Measurements from ENCODE around the gene CDC37.
"Not testable (repeated sequence)": the region's sequence is repeated elsewhere in the genome, so short reads cannot be mapped to it uniquely, and the experiment has no call there.

The CDC37 gene

GRCh38 chr19:10372690-10373089, 30.7 kb downstream of the CDC37 start:
- Histone ChIP-seq H3K4me2 (ENCODE audit: low read length) (no peak overlapping the region), H3K9me3 (ENCODE audit: control insufficient read depth, low read length) (no peaks in the 10 kb centered on the region), H3K27ac (no peak overlapping the region), H3K36me3 (ENCODE audit: control insufficient read depth, insufficient read depth, low read length) (no peaks in the 10 kb centered on the region), H2AFZ (no peak overlapping the region), H3K9ac (no peak overlapping the region), H3K79me2 (no peaks in the 10 kb centered on the region), H3K27me3 (ENCODE audit: control insufficient read depth, insufficient read depth, low read length) (no peaks in the 10 kb centered on the region), H3K4me1 (no peaks in the 10 kb centered on the region), H3K4me3 (ENCODE audit: low read depth, low read length) (no peak overlapping the region)
- no peak for TF ChIP-seq CTCF (IDR thresholded peaks at IDR 0.05)

- no peak for TF ChIP-seq CTCF (IDR thresholded peaks at IDR 0.05)
- H3K9ac ChIP-seq: no peak overlapping the region
- no peaks in the 10 kb centered on the region for H3K36me3 ChIP-seq (ENCODE audit: control insufficient read depth, insufficient read depth, low read length)
- no peak overlapping the region for H3K27ac ChIP-seq
- H3K27me3 ChIP-seq (ENCODE audit: control insufficient read depth, insufficient read depth, low read length): no peaks in the 10 kb centered on the region
- H3K4me3 ChIP-seq (ENCODE audit: low read depth, low read length): no peak overlapping the region
- no peaks in the 10 kb centered on the region for H3K9me3 ChIP-seq (ENCODE audit: control insufficient read depth, low read length)
- H3K4me2 ChIP-seq (ENCODE audit: low read length): no peak overlapping the region
- H3K79me2 ChIP-seq: no peaks in the 10 kb centered on the region
- H2AFZ ChIP-seq: no peak overlapping the region
- H3K4me1 ChIP-seq: no peaks in the 10 kb centered on the region
These were observed 35.1 kb downstream of the CDC37 start for GRCh38 chr19:10368101-10368803.

GRCh38 chr19:10366950-10367512, 36.3 kb downstream of the CDC37 start:
- not testable (repeated sequence) for H3K36me3 ChIP-seq (ENCODE audit: control insufficient read depth, insufficient read depth, low read length)

GRCh38 chr19:10365518-10365917, 37.8 kb downstream of the CDC37 start:
- H3K79me2 ChIP-seq: no peaks in the 10 kb centered on the region
- no peak overlapping the region for H2AFZ ChIP-seq
- no peak overlapping the region for H3K9ac ChIP-seq
- H3K27ac ChIP-seq: no peak overlapping the region
- no peaks in the 10 kb centered on the region for H3K27me3 ChIP-seq (ENCODE audit: control insufficient read depth, insufficient read depth, low read length)
- no peaks in the 10 kb centered on the region for H3K9me3 ChIP-seq (ENCODE audit: control insufficient read depth, low read length)
- H3K4me1 ChIP-seq: no peaks in the 10 kb centered on the region
- H3K4me2 ChIP-seq (ENCODE audit: low read length): no peak overlapping the region
- TF ChIP-seq CTCF (IDR thresholded peaks at IDR 0.05): no peak
- H3K36me3 ChIP-seq (ENCODE audit: control insufficient read depth, insufficient read depth, low read length): no peaks in the 10 kb centered on the region
- no peak overlapping the region for H3K4me3 ChIP-seq (ENCODE audit: low read depth, low read length)

More at GRCh38 chr19:10366950-10367512, 36.3 kb downstream of the CDC37 start:
- not testable (repeated sequence) for H3K9me3 ChIP-seq (ENCODE audit: control insufficient read depth, low read length); H3K4me3 ChIP-seq (ENCODE audit: low read depth, low read length); H3K27ac ChIP-seq; H3K4me1 ChIP-seq; H3K27me3 ChIP-seq (ENCODE audit: control insufficient read depth, insufficient read depth, low read length); H3K9ac ChIP-seq; H2AFZ ChIP-seq; H3K4me2 ChIP-seq (ENCODE audit: low read length); H3K79me2 ChIP-seq

GRCh38 chr19:10364644-10365043, 38.7 kb downstream of the CDC37 start:
- Histone ChIP-seq H3K36me3 (ENCODE audit: control insufficient read depth, insufficient read depth, low read length) (no peaks in the 10 kb centered on the region), H3K79me2 (no peaks in the 10 kb centered on the region), H3K9ac (no peak overlapping the region), H2AFZ (no peak overlapping the region), H3K27me3 (ENCODE audit: control insufficient read depth, insufficient read depth, low read length) (no peaks in the 10 kb centered on the region), H3K4me3 (ENCODE audit: low read depth, low read length) (no peak overlapping the region), H3K9me3 (ENCODE audit: control insufficient read depth, low read length) (no peaks in the 10 kb centered on the region), H3K4me2 (ENCODE audit: low read length) (no peak overlapping the region), H3K27ac (no peak overlapping the region), H3K4me1 (no peaks in the 10 kb centered on the region)
- TF ChIP-seq CTCF (IDR thresholded peaks at IDR 0.05): no peak
